Breast epithelium (tissue), 4 donors: ENCODE measurements around the gene ZNF575. TPM values are rescaled to one million over a fixed set of nuclear protein-coding genes. Genes with fewer than 3 reads are reported as not detected.

Experiments
- DNase-seq, 2 donors: peaks; one replicate each; pipeline ENCODE4 v3.0.0-alpha.2; 2019; ENCODE audit warnings: low spot score in 2 of 2
- H3K27ac ChIP-seq, 2 donors: fragments of 200-600 bp; sonication (generic) in 1 of 2; one replicate each; pipeline ENCODE4 v1.5.1; 2016 to 2019; ENCODE audit warnings: mild to moderate bottlenecking in 1 of 2
- H3K27me3 ChIP-seq, 2 donors: fragments of 200-600 bp; sonication (generic) in 1 of 2; one replicate each; pipeline versions ENCODE4 v1.5.1 to v1.6.0; 2017 to 2019; ENCODE audit warnings: control low read depth in 1 of 2, mild to moderate bottlenecking in 1 of 2
- H3K36me3 ChIP-seq: fragments of 200-600 bp; one replicate; pipeline ENCODE4 v1.5.1; 2019
- H3K4me1 ChIP-seq, 2 donors: fragments of 200-600 bp; sonication (generic); one replicate each; pipeline ENCODE4 v1.5.1; 2016 to 2019; ENCODE audit warnings: control low read depth in 1 of 2
- H3K4me3 ChIP-seq, 3 donors: fragments of 200-600 bp; sonication (generic); 1 replicate in 2 of 3; 2 replicates in 1 of 3; pipeline ENCODE4 v1.5.1; 2016 to 2019; ENCODE audit warnings: mild to moderate bottlenecking in 3 of 3, moderate library complexity in 2 of 3
- H3K9me3 ChIP-seq, 2 donors: fragments of 200-600 bp; sonication (generic) in 1 of 2; one replicate each; pipeline ENCODE4 v1.5.1; 2016 to 2019; ENCODE audit warnings: control low read depth in 1 of 2
- CTCF ChIP-seq, 3 donors: fragments of 450-650 bp; IDR thresholded peaks; one replicate each; pipeline ENCODE4 v1.5.1; 2016 to 2017; ENCODE audit warnings: antibody characterized with exemption in 3 of 3, mild to moderate bottlenecking in 3 of 3, moderate library complexity in 3 of 3
- POLR2A ChIP-seq: fragments of 450-650 bp; IDR thresholded peaks from one replicate; pipeline ENCODE4 v1.6.1; 2016; ENCODE audit warnings: antibody characterized with exemption, mild to moderate bottlenecking, moderate library complexity
- POLR2AphosphoS5 ChIP-seq, 3 donors: sonication (generic); formaldehyde crosslinking; IDR thresholded peaks; one replicate each; pipeline ENCODE4 v1.6.1; 2017; ENCODE audit warnings: antibody characterized with exemption in 3 of 3
- intact Hi-C: fragments of 100-400 bp; cut with DNase I; formaldehyde crosslinking; loops from one replicate; pipeline ENCODE4 v1.15.1; 2023; ENCODE audit warnings: low total_unique reads
- total RNA-seq, 3 donors: library from RNA; depleted of rRNA; stranded (reverse); fragments of >200 nt; gene quantifications; one replicate each; pipeline ENCODE4 v1.1.0, GENCODE V29; 2016

The ZNF575 gene
- under 1 TPM; 0.59 to 0.98 (median 0.64) TPM for total RNA-seq

DNA sequence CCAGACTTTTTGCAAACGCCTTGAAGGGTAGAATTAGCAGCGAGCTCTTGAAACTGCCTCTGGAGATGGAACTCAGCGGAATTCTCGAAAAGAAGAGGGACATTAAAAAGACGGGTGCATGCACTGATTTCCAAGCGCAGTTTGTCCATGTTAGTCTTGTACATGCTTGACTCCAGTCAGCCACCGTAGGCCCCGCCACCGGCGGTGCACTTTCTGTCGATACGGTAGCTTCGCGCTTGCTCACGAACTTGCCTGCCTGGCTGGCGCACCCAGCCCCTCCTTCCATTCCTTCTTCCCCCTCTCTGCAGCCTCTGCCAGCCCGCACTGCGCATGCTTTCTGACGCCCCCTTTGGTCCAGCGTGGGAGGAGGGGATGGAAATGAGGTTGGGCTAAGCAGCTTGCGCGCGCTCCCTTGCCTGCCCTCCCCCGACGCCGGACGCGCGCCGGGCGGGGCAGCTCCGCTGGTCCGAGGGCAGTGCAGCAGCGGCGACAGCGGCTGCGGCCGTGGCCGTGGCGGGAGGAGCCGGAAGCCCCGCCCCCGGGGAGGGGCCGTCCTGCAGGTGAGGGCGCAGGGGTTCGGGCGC lies at the start of gene ZNF575:
Gene ZNF575, plus strand, starts transcription at position 227 of the 584 bp plus-strand sequence. CDS start 1,235 bp downstream, outside the sequence.
- intact Hi-C loops, result loop anchor here (10.0 kb wide), 1 partner anchor 62 kb away; the partner anchor contains the start of genes IRGQ and ZNF576
- DNase-seq, result peak; percentile 81 to 86

GRCh38 chr19:43483281-43483680 lies 49.7 kb upstream of the ZNF575 start:
- TF ChIP-seq CTCF (IDR thresholded peaks at IDR 0.05) (no peak), POLR2A (no peak), POLR2AphosphoS5 (IDR thresholded peaks at IDR 0.05) (no peak)
- intact Hi-C loops, result no loop called here
- H3K4me1 ChIP-seq, result no peaks in the 10 kb centered on the region
- no peaks in the 10 kb centered on the region for H3K27me3 ChIP-seq
- no peaks in the 10 kb centered on the region for H3K36me3 ChIP-seq
- H3K9me3 ChIP-seq, result no peaks in the 10 kb centered on the region
- DNase-seq, result no peak
- no peak overlapping the region for H3K4me3 ChIP-seq
- H3K27ac ChIP-seq, result no peak overlapping the region

More for the DNA sequence above, at the start of gene ZNF575:
- no peaks in the 10 kb centered on the region for H3K9me3 ChIP-seq
- H3K36me3 ChIP-seq, result no peaks in the 10 kb centered on the region
- H3K4me1 ChIP-seq, result no peaks in the 10 kb centered on the region
- peak within 1 kb of the TSS; percentile 82 to 87 for H3K27ac ChIP-seq
- peak within 1 kb of the TSS; percentile 54 to 71 (median 66) for H3K4me3 ChIP-seq
- TF ChIP-seq POLR2A, result no peak
- peak; percentile 22 to 77 (median 42) for TF ChIP-seq POLR2AphosphoS5 (IDR thresholded peaks at IDR 0.05)
- no peaks in the 10 kb centered on the region for H3K27me3 ChIP-seq

GRCh38 chr19:43485951-43486350 lies 47.0 kb upstream of the ZNF575 start:
- H3K27ac ChIP-seq, result no peak overlapping the region
- no peaks in the 10 kb centered on the region for H3K36me3 ChIP-seq
- TF ChIP-seq POLR2AphosphoS5 (IDR thresholded peaks at IDR 0.05) (no peak), CTCF (IDR thresholded peaks at IDR 0.05) (no peak), POLR2A (no peak)
- no peak overlapping the region for H3K4me3 ChIP-seq
- no peaks in the 10 kb centered on the region for H3K27me3 ChIP-seq
- no peak for DNase-seq
- intact Hi-C loops, result no loop called here
- no peaks in the 10 kb centered on the region for H3K9me3 ChIP-seq
- no peaks in the 10 kb centered on the region for H3K4me1 ChIP-seq

- no peaks in the 10 kb centered on the region for H3K36me3 ChIP-seq
- intact Hi-C loops, result no loop called here
- no peak overlapping the region for H3K27ac ChIP-seq
- no peaks in the 10 kb centered on the region for H3K27me3 ChIP-seq
- H3K9me3 ChIP-seq, result no peaks in the 10 kb centered on the region
- no peak for DNase-seq
- H3K4me3 ChIP-seq, result no peak overlapping the region
- H3K4me1 ChIP-seq, result no peaks in the 10 kb centered on the region
- TF ChIP-seq POLR2AphosphoS5 (IDR thresholded peaks at IDR 0.05), result no peak
- no peak for TF ChIP-seq CTCF (IDR thresholded peaks at IDR 0.05)
- TF ChIP-seq POLR2A, result no peak
Measured at GRCh38 chr19:43486412-43486811, 46.6 kb upstream of the ZNF575 start.

DNA sequence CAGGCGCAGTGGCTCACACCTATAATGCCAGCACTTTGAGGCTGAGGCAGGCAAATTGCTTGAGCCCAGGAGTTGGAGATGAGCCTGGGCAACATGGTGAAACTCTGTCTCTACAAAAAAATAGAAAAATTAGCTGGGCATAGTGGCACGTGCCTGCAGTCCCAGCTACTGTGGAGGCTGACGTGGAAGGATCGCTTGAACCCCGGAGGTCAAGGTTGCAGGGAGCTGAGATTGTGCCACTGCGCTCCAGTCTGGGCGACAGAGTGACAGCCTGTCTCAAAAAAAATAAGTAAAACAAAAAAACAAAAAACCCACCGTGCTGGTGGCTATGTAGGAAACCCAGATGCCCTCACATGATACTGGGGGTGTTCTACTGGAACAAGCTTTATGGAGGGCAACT lies 44.8 kb upstream of the ZNF575 start:
- H3K27me3 ChIP-seq, result no peaks in the 10 kb centered on the region
- TF ChIP-seq POLR2AphosphoS5 (IDR thresholded peaks at IDR 0.05) (no peak), POLR2A (no peak), CTCF (IDR thresholded peaks at IDR 0.05) (no peak)
- no peaks in the 10 kb centered on the region for H3K9me3 ChIP-seq
- intact Hi-C loops, result no loop called here
- no peak overlapping the region for H3K4me3 ChIP-seq
- DNase-seq, result no peak
- H3K27ac ChIP-seq, result no peak overlapping the region
- H3K36me3 ChIP-seq, result no peaks in the 10 kb centered on the region
- no peaks in the 10 kb centered on the region for H3K4me1 ChIP-seq
